ENCODE measurements around the gene LSM14B.
A peak's percentile ranks its signal among the peaks of the same experiment; 100 is the strongest.

The LSM14B gene

DNA sequence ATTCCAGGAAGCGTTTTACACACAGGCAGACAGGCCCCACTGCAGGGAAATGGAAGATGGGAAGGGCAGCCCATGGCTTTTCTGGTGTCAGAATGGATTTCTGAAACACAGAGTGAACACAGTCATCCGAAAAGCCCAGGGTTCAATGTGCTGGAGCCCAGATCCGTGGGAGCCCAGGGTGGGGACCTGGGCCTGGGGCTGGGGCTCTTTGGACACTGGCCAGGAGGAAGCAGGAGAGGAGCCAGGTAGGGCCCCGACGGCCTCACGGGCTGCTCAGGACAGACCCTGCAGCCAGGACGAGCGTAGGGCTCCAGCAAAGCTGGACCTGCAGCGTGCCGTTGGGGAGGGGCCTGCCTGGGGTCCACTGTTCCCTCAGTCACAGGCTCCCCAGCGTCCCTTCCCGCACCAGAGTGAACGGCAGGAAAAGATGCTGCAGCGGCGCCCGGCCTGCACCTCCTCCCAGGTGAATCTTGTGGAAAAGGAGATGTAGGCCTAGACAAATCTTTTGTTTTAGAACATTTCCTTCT, 24.3 kb upstream of the LSM14B start:
- CTCF ChIA-PET, result no interaction called here
- DNase-seq (ENCODE audit: extremely low spot score), result peak; percentile 11
- POLR2A ChIA-PET, result no interaction called here
- TF ChIP-seq, protein P1, sequence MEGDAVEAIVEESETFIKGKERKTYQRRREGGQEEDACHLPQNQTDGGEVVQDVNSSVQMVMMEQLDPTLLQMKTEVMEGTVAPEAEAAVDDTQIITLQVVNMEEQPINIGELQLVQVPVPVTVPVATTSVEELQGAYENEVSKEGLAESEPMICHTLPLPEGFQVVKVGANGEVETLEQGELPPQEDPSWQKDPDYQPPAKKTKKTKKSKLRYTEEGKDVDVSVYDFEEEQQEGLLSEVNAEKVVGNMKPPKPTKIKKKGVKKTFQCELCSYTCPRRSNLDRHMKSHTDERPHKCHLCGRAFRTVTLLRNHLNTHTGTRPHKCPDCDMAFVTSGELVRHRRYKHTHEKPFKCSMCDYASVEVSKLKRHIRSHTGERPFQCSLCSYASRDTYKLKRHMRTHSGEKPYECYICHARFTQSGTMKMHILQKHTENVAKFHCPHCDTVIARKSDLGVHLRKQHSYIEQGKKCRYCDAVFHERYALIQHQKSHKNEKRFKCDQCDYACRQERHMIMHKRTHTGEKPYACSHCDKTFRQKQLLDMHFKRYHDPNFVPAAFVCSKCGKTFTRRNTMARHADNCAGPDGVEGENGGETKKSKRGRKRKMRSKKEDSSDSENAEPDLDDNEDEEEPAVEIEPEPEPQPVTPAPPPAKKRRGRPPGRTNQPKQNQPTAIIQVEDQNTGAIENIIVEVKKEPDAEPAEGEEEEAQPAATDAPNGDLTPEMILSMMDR (IDR thresholded peaks at IDR 0.05; ENCODE audit: control extremely low read depth, extremely low read depth, low read depth, missing control alignments), result no peak

DNA sequence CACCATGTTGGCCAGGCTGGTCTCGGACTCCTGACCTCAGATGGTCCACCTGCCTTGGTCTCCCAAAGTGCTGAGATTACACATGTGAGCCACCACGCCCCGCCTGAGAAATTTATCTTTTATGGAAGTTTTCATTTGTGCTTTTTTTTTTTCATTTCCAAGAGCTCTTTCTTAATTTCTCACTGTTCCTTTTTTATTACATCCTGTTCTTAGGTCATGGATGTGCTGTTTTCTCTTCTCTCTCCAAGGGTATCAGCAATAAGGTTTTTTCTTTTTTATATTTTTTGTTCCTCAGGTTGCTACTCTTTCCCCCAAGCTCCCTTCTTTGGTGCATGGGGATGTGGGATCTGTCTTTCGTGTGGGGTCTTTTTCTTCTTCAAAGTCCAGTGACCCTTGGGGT, 21.2 kb upstream of the LSM14B start:
- CTCF ChIA-PET, result interaction anchor here (1.8 kb wide), 1 partner anchor 11 kb away, joined by 4 read pairs; no protein-coding TSS in a partner anchor
- POLR2A ChIA-PET, result no interaction called here
- DNase-seq (ENCODE audit: extremely low spot score), result no peak
- TF ChIP-seq, protein P1 (IDR thresholded peaks at IDR 0.05; ENCODE audit: control extremely low read depth, extremely low read depth, low read depth, missing control alignments), result no peak

DNA sequence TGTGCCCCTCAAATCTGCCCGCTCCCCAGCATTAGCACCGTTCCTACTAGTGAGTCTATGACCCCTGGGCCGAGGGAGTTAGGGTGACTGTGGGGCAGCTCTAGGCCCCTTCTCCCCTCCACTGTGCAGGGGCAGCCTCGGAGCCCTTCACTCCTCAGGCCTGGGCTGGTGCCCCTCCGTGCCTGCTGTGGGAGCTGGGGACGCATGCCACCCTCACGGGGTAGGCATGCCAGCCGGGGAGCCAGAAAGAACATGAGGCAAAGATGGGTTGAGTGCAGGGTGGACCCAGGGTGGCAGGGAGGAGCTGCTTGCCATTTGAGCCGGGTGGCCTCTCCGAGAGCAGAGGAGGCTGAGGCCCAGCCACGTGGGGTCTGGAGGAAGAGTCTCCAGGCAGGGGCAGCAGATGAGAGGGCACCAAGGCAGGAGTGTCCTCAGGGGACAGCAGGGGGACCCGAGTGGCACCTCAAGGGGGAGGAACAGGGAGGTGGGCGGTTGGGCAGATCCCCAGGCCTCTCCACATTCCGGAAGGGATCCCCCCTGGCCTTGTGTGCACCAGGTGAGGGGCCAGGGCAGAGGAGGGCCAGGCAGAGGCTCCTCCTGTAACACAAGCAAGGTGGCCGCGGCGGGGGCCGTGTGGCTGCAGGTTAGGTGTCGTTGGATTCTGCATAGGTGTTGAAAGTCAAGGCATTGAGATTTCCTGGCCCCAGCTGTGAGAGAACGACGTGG, 18.6 kb upstream of the LSM14B start:
- no peak for DNase-seq (ENCODE audit: extremely low spot score)
- POLR2A ChIA-PET, result interaction anchor here (0.6 to 0.7 kb wide), 2 partner anchors 597 to 874 kb away, joined by 5 to 6 read pairs; no protein-coding TSS in a partner anchor
- TF ChIP-seq, protein P1 (IDR thresholded peaks at IDR 0.05; ENCODE audit: control extremely low read depth, extremely low read depth, low read depth, missing control alignments), result no peak
- CTCF ChIA-PET, result interaction anchor here (0.7 to 1.2 kb wide), 3 partner anchors 10 to 28 kb away, joined by 3 to 4 read pairs (median 3); no protein-coding TSS in a partner anchor

DNA sequence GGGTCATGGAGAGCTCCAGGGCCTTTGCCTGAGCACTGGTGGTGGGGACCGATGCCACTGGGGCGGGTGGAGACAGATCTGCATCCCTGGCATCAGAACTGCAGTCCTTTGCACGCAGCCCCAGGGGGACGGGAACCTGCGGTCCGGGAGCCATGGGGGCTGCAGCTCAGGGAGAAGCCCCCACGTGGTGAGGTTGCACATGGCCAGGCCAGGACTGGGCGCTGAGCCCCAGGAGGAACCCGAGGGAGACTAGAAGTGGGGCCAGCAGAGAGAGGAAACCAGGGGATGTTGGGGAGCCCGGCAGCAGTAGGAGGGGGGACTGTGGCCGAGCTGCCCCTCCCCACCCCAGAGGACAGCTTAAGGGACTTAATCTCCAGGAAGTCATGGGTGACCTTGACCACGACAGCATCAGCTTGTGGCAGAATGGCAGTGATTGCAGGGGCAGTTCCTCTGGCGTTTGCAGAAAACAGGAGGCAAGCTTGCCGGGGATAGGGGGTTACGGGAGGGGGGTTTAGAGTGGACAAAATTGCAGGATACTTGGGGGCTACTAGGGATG, 18.0 kb upstream of the LSM14B start:
- POLR2A ChIA-PET, result no interaction called here
- DNase-seq (ENCODE audit: extremely low spot score), result no peak
- CTCF ChIA-PET, result interaction anchor here (0.7 kb wide), 1 partner anchor 29 kb away, joined by 3 read pairs; no protein-coding TSS in a partner anchor
- TF ChIP-seq, protein P1 (IDR thresholded peaks at IDR 0.05; ENCODE audit: control extremely low read depth, extremely low read depth, low read depth, missing control alignments), result no peak

DNA sequence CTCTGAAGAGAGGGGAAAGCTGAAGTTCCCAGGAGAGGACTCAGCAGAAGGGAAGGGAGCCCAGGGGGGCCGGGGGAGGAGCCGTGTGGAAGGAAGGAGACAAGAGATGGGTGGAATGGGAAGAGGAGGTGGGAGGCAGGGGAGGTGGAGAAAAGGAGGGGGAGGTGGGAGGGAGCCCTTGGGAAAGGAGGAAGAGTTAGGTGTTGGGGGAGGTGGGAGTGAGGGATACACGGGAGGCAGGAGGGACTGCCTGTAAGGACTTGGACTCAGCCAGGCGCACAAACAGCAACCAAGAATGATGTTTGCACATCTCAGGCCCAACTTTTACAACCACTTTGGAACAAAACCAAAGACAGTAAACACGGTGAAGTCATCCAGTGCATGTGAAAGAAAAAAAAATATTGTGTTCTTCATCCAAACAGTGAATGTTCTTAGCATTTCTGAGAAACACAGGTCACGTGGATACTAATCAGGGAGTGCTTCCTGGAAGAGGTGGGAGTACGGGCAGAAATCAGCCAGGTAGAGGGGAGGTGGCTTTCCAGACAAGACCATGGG, 17.4 kb upstream of the LSM14B start:
- no peak for DNase-seq (ENCODE audit: extremely low spot score)
- POLR2A ChIA-PET, result no interaction called here
- CTCF ChIA-PET, result no interaction called here
- TF ChIP-seq, protein P1 (IDR thresholded peaks at IDR 0.05; ENCODE audit: control extremely low read depth, extremely low read depth, low read depth, missing control alignments), result no peak

DNA sequence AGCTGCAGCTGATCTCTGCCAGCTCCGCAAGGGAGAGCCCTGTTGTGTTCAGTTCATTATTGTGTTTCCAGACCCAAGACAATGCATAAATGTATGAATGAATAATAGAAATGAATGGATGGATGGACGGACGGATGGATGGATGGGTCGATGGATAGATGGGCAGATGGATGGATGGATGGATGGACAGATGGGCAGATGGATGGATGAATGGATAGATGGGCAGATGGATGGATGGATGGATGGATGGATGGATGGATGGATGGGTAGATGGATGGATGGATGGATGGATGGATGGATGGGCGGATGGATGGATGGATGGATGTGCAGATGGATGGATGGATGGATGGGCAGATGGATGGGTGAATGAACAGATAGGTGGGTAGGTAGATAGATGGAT, 16.7 kb upstream of the LSM14B start:
- DNase-seq (ENCODE audit: extremely low spot score), result no peak
- POLR2A ChIA-PET, result no interaction called here
- TF ChIP-seq, protein P1 (IDR thresholded peaks at IDR 0.05; ENCODE audit: control extremely low read depth, extremely low read depth, low read depth, missing control alignments), result no peak
- CTCF ChIA-PET, result interaction anchor here (1.2 kb wide), 1 partner anchor 17 kb away, joined by 3 read pairs; no protein-coding TSS in a partner anchor

All from GM10248 (cell line).